Measurements from ENCODE around the gene RAB6B.

RAB6B gene

GRCh38 chr3:133838296-133838789 is 57.3 kb downstream of the RAB6B start:
- TF ChIP-seq CTCF (IDR thresholded peaks at IDR 0.05; ENCODE audit: insufficient read depth, low read depth, low read length, missing control alignments) = no peak
- H3K4me3 ChIP-seq (ENCODE audit: low read length) = no peak overlapping the region
- DNase-seq (ENCODE audit: low read depth) = no peak

- no peak overlapping the region for H3K4me3 ChIP-seq (ENCODE audit: low read length)
- TF ChIP-seq CTCF (IDR thresholded peaks at IDR 0.05; ENCODE audit: insufficient read depth, low read depth, low read length, missing control alignments) = no peak
- no peak for DNase-seq (ENCODE audit: low read depth)
Measured at GRCh38 chr3:133837487-133838295, 58.0 kb downstream of the RAB6B start.

GRCh38 chr3:133836497-133837158 is 59.1 kb downstream of the RAB6B start:
- no peak for DNase-seq (ENCODE audit: low read depth)
- TF ChIP-seq CTCF (IDR thresholded peaks at IDR 0.05; ENCODE audit: insufficient read depth, low read depth, low read length, missing control alignments) = no peak
- no peak overlapping the region for H3K4me3 ChIP-seq (ENCODE audit: low read length)

- no peak overlapping the region for H3K4me3 ChIP-seq (ENCODE audit: low read length)
- no peak for TF ChIP-seq CTCF (IDR thresholded peaks at IDR 0.05; ENCODE audit: insufficient read depth, low read depth, low read length, missing control alignments)
- no peak for DNase-seq (ENCODE audit: low read depth)
Measured at GRCh38 chr3:133835961-133836360, 59.7 kb downstream of the RAB6B start.

GRCh38 chr3:133835418-133835743 is 60.3 kb downstream of the RAB6B start:
- TF ChIP-seq CTCF (IDR thresholded peaks at IDR 0.05; ENCODE audit: insufficient read depth, low read depth, low read length, missing control alignments) = no peak
- H3K4me3 ChIP-seq (ENCODE audit: low read length) = no peak overlapping the region
- no peak for DNase-seq (ENCODE audit: low read depth)

- TF ChIP-seq CTCF (IDR thresholded peaks at IDR 0.05; ENCODE audit: insufficient read depth, low read depth, low read length, missing control alignments) = no peak
- no peak for DNase-seq (ENCODE audit: low read depth)
- no peak overlapping the region for H3K4me3 ChIP-seq (ENCODE audit: low read length)
Measured at GRCh38 chr3:133834621-133835417, 60.9 kb downstream of the RAB6B start.
